ENCODE results near the gene SPPL2B.

The SPPL2B gene

DNA sequence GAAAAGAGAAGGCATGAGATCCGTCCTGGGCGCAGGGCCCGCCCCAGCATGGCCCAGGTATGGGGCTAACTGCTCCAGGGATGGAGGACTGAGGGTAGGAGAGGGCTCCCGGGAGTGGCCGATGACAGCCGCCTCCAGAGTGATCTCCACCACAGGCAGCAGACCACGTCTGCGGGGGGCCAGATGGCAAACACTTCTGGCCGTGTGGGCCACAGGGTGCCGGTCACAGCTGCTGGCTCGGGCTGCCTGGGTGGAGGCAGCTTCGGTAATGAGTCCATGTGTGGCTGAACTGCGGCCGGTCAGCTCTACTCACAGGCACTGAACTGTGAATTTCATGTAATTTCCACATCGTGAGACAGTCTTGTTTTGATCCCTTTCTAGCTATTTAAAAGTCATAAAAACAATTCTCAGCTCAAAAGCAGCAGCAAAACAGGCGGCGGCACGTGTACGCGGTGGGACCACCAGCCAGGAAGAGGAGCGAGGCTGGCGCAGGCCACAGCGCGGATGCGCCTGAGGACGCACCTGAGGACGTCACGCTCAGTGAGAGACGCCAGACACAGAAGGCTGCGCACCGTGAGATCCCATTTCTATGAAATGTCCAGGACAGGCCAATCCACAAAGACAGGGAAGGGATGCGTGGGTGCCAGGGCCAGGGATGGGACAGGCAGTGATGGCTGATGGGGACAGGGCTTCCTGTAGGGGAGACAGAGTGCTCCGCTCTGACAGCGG lies 4.1 kb upstream of the SPPL2B start:
- DNase-seq, result no peak

DNA sequence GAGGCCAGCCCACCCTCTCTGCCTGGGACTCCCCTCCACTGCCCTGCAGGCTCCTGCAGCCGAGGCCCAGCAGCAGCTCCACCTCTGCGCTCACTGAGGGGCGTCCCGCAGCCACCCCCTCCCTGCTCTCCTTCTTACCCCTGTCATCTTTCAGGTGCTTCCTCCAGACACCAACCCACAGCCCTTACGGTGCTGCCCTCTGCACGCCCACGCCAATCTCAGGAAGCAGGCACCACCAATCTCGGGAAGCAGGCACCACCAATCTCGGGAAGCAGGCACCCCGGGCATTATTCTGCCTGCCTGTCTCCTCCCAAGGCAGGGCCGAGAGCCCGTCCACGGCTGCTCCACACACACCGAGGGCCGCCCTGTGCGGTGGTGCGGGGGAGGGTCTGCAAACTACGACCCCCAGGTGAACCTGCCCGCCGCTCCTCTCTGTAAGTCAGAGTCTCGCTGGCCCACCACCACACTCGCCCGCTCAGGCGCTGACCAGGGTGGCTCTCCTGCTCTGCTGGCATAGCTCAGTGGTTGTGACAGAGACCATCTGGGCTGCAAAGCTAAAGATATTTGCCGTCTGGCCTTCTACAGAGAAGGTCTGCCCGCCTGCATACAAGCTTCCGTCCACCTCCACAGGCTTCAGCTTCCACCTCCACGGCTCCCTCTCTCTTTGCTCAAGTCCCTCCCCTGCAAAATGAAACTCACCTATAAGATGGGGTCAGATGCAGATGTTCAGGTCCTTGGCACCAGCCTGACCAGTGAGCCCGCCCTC lies 3.0 kb upstream of the SPPL2B start:
- no peak for DNase-seq

DNA sequence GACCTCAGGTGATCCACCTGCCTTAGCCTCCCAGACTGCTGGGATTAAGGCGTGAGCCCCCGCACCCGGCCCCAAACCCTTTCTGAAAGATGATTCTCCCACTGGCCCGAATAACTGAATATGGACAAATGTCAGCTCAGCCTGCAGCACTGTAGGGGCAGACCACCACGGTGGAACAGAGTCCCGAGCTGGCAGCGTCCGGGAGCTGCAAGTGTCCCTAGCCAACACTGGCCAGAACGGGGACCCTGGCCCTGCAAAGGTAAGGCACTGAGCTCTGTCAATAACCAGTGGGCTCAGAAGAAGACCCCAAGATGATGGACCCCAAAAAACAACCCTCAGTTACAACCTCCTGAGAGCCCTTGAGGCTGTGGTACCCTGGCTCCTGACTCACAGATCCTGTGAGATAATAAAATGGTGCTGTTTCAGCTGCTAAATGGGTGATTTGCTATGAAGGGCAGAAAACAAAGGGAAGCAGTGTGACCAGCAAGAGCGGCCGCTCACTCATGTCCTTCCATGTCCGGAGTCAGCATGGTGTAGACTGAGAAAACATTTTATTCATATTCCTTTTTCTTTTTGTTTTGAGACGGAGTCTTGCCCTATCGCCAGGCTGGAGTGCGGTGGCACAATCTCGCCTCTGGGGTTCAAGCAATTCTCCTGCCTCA lies 1.7 kb upstream of the SPPL2B start:
- no peak for DNase-seq

DNA sequence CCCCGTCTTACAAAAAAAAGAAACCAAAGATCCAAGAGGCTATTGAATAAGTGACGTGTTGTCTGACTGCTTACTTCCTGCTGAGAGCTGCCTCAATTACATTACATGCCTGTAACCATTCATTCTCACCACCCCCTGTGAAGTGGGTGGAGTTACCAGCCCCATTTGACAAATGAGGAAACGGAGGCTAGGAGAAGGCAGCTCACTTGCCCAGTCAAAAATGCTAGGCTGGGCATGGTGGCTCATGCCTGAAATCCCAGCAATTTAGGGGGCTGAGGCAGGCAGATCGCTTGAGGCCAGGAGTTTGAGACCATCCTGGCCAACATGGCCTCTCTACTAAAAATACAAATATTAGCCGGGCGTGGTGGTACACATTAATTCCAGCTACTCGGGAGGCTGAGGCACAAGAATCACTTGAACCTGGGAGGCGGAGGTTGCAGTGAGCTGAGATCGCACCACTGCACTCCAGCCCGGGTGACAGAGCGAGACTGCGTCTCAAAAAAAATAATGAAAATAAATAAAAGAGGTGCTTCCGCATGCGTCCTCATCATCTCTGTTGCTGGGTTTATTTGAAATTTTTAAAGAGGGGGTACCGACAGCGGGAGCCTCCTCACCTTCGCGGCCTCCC lies 597 bp upstream of the SPPL2B start:
- DNase-seq, result peak; percentile 53

DNA sequence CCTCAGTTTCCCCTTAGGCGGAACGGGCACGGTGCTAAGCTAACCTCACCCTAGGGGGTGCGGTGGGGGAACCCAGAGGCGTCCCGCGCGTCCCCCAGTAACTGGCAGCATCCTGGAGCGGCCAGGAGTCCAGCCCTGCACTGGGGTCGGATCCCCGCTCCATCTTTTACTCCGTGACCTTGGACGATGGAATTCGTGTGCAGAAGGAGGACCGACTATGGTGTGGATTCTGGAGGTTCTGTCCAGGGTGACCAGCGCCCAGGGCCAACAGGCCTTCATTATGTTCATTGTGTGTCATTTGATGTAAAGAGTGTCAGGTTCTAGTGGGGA lies 630 bp downstream of the SPPL2B start:
- no peak for DNase-seq

DNA sequence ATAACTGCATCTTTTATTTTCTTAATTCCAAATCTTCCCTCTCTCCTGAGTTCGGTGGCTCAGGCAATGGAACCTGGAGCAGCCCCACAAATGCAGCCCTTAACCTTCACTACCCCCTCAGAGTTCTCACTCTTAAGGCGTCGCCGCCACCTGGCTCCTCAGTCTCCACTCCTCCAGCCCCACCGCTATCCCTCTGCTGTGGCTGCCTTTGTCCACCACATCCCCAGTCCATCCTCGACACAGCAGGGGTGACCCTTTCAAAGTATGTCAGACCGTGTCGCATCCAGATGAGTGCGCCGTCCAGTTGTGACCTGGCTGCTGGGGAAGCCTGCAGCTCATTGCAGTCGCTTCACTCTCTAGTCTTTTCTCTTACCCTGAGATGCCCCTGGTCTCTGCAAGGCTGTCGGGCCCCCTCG lies 1.0 kb downstream of the SPPL2B start:
- no peak for DNase-seq

DNA sequence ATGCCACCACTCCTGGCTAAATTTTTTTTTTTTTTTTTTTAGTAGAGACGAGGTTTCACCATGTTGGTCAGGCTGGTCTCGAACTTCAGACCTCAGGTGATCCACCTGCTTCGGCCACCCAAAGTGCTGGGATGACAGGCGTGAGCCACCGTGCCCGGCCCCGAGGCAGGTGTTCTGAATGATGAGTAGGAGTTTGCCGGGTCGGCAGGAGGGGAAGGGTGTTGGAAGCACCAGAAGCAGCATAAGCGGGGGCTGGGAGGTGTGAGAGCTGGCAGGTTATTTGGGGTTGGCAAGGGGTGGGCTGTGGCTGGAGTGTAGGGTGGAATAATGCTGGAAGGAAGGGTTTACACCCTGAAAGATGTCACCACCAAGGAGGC lies 1.8 kb downstream of the SPPL2B start:
- DNase-seq, result no peak

DNA sequence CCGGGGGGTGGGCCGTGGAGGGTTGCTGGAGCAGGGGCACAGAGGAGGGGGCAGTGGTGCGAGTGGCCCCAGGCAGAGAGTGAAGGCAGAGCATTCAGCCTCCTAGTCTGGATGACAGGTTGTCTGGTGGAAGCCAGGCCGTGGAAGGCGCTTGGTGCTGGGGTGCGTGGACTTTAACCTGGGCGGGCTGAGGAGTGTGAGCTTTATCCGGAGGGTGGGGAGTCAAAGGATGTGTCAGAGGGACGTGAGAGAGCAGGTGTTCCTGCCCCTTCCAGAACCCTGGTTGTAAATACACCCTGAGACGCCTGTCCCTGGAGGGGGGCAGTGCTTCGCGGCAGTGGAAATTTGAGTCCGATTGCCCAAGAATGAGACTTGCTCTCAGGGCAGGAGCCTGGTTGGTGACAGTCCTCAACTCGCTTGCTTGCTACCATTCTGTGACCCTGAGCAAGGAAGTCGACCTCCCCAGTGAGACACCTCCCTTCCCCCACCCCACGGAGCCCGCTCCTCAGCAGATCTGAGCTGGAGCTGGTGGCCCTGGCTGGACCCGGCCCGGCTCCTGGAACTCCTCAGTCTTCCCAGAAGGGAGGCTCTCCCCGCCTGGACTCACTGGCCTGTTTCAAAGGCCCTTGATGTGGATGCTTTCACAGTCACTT lies 2.3 kb downstream of the SPPL2B start:
- no peak for DNase-seq

DNA sequence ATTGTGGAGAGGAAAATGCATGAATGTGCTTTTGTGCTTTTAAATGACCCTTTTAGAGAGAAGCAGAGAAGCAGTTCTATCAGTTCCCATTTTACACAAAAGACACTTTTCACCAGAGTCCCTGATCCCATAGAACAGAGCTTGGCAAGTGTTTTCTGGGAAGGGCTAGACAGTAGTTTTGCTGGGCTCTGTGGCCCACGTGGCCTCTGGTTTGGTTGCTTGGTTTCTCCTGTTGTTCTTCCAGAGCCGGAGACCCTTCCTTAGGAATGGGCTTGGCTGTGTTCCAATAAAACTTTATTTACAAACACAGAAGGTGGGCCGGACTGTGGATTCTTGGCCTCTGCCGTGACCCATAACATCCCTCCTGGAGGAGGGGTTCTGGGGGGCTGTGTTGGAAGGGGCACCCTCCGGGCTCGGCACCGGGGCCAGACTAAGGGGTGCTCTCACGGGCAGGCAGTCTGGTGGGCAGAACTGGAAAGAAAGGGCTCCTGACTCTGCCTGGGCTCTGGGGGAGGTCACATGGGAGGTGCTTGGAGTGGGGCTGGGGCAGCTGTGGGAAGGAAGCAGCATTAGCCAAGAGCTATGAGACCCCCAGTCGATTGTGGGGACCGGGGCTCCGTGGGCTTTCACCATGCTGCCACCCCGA lies 3.2 kb downstream of the SPPL2B start:
- DNase-seq, result no peak

DNA sequence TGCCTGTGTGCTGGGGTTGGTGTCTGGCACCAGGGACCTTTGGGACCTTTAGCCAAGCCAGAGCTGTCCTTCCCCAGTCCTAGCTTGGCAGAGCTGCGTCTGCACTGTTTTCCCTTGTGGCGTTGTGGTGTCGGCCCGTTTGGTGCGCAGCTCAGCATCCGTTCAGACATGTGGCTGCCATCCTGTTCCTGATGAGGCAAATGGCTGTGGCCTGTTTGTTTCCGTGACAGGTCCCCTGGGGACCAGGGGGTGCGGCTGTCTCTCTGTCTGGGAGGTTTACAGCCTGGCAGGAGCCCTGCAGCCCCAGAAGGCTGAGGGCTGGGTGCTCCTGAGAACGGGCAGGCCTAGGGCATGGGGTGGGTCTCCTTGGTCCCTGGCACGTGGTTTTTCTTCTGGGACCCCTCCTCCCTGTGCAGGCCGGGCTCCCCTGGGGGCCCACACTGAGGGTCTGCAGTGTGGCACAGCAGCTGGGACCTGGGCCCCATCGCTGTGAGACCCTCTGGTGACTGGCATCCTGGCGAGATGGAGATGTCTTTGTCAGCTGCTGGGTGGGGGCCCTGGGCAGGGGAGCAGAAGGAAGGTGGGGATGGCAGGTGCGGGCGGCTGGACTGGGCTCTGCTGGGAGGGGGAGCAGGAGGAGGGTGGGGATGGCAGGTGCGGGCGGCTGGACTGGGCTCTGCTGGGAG lies 4.0 kb downstream of the SPPL2B start:
- DNase-seq, result peak; percentile 23

DNA sequence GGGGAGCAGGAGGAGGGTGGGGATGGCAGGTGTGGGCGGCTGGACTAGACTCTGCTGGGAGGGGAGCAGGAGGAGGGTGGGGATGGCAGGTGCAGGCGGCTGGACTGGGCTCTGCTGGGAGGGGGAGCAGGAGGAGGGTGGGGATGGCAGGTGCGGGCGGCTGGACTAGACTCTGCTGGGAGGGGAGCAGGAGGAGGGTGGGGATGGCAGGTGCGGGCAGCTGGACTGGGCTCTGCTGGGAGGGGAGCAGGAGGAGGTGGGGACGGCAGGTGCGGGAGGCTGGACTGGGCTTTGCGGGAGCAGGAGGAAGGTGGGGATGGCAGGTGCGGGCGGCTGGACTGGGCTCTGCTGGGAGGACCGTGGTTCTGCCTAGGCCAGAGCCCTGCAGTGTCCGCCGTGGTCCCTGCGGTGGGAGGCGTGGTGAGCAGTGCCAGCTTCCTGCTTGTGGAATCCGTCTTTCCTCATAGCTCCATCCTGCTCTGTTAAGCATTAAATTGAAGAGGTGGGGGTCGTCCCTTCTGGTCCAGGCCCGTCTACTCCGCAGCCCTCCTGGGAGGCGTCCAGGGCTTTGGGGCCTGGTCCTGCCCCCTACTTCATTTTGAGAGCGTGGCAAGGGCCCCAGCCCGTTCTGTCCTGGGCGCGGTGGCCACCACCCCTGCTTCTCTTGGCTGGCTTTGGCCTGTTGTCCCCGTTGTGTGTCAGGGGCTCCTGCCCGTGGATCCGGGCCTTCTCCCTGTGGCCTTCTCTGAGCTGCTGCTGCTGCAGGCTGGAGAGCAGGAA lies 4.7 kb downstream of the SPPL2B start:
- DNase-seq, result no peak

DNA sequence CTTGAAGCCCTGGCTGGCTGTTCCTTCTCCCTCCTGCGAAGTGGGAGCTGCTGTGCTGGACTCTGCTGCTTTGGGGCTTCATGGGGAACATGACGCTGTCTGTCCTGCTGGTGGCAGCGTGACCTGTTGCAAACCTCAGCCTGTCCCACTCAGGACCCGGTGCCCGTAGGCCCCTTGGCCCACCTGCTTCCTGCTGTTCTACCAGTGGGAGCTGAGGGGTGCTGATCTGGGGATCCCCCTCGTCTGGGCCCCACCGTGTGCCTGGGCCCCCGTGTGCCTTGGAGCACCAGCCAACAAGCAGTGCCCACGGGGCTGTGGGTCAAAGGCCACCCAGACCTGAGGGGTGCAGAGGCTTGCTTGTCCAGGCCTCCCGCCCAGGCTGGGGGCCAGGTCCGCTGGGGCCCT lies 5.3 kb downstream of the SPPL2B start:
- DNase-seq, result no peak

DNA sequence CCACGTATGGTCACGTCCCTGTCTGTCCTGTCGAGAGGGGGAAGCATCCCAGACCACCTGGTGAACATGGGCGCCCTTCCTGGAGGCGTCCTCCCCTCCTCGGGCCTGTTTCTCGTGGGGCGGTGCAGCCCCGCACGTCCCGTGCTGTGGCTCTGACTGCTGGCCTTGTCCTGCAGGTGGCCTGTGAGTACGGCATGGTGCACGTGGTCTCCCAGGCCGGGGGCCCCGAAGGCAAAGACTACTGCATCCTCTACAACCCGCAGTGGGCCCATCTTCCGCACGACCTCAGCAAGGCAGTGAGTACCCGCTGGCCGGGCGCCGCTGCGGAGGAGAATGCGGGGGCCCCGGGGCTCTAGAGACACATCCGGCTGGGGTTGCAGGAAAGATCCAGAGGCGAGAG lies 5.9 kb downstream of the SPPL2B start:
- DNase-seq, result no peak

DNA sequence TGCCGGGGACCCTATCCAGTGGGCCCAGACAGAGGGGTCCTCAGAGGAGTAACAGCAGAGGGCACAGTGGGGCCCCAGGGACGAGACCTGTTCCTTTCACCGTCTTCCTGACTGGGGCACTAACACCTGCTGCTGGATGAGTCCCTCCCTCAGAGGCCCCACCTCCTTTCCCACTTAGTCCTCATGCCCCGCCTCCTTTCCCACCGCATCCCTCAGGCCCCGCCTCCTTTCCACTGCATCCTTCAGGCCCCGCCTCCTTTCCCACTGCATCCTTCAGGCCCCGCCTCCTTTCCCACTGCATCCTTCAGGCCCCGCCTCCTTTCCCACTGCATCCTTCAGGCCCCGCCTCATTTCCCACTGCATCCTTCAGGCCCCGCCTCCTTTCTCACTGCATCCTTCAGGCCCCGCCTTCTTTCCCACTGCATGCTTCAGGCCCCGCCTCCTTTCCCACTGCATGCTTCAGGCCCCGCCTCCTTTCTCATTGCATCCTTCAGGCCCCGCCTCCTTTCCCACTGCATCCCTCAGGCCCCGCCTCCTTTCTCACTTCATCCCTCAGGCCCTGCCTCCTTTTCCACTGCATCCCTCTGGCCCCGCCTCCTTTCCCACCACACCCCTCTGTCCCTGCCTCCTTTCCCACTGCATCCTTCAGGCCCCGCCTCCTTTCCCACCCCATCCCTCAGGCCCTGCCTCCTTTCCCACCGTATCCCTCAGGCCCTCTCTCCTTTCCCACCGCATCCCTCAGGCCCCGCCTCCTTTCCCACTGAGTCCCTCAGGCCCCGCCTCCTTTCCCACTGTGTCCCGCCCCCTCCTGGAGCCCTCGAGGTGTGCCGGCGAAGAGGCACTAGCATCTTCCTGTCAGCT lies 6.7 kb downstream of the SPPL2B start:
- no peak for DNase-seq

DNA sequence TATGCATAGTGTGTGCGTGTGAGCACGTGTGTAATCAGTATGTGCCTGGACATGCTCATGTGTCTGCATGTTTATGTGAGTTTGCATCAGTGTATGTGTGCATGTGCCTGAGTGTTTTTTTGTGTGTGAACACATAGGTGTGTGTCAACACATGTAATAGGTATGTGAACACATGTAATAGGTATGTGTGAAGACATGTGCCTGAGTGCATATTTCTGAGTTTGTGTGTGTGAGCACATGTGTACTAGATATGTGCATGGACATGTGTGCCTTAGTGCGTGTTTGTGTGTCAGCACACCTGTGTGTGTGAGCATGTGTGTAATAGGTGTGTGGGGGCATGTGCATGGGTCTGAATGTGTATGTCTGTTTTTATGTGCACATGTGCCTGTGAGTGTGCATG lies 7.4 kb downstream of the SPPL2B start:
- no peak for DNase-seq

DNA sequence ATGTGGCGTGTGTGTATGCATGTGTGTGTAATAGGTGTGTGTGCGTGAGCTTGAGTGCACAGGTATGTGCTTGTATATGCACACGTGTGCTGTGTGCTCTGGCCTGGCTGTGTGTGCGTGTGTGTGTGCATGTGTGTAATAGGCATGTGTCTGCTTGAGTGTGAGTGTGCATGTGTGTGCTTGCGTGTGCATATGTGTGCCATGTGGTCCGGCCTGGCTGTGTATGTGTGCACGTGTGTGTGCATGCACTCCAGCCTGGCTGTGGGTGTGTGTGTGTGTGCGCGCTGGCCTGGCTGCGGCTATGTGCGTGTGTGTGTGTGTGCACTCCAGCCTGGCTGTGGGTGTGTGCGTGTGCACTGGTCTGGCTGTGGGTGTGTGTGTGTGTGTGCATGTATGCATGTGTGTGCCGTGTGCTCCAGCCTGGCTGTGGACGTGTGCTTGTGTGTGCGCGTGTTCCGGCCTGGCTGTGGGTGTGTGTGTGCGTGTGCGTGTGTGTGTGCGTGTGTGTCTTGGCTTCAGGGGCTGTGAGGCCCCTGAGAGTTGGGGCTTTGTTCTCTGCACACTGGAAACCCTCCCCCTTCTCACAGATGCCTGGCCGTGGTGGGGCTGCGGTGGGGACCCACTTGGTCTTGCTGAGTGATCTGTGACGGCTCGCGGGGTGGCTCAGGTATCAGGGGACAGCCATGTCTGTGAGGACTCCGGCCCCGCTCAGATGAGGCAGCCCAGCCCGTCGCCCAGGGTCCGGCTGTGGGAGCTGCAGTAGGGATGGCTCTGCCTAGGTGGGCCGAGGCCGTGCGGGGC lies 8.2 kb downstream of the SPPL2B start:
- no peak for DNase-seq

DNA sequence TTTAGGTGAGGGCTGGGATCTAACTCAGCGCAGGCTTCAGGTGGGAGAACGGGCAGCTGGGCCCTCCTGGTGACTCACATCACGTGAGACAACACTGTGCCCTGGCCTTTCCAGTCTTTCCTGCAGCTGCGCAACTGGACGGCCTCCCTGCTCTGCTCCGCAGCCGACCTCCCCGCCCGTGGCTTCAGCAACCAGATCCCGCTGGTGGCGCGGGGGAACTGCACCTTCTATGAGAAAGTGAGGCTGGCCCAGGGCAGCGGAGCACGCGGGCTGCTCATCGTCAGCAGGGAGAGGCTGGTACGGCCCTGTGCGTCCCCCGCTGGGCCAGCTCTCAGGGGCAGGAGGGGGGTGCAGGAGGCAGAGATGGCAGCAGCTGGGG lies 8.8 kb downstream of the SPPL2B start:
- DNase-seq, result no peak

DNA sequence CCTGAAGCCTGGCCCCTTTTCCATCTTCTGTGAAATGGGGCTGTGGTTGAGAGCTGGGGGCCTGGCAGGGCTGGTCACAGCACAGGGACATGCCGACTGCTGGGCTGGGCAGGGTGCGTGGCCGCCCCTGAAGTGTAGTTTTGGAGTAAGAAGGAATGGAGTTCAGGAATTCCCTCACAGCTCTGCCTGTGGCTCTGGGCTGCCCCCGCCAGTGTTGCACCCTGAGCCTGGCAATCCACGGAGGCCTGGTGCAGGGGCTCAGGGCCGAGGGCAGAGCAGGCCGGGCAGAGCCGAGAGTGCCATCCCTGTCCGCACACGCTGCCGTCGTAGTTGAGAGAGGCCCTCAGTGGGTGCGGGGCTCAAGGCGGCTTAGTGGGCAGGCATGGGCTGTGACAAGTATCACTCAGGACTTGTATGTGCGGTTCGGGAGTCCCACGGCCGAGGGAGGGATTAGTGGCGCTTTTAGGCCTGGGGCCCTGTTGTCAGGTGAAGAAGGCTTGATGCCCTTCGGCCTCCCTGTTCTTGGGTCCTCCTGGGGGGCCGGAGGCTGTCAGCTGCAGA lies 9.7 kb downstream of the SPPL2B start:
- DNase-seq, result no peak
